HL-60 (cell line): Measurements from ENCODE around the gene MED26.
A peak's percentile ranks its signal among the peaks of the same experiment; 100 is the strongest.

Experiments
- DNase-seq, 2 experiments: peaks; one replicate each; pipeline ENCODE4 v3.0.0-alpha.2; 2010 to 2020; ENCODE audit warnings: low read depth in 1 of 2, low spot score in 1 of 2
- H3K27ac ChIP-seq: fragments of 250-450 bp; sonication (Bioruptor Pico); replicated peaks from 2 replicates; pipeline ENCODE4 v1.5.1; 2020; ENCODE audit warnings: mild to moderate bottlenecking, moderate library complexity
- H3K27me3 ChIP-seq: fragments of 250-450 bp; sonication (Bioruptor Pico); 2 replicates; pipeline ENCODE4 v1.5.1; 2021; ENCODE audit warnings: mild to moderate bottlenecking, moderate library complexity; ENCODE audit not compliant: insufficient read depth, poor library complexity, severe bottlenecking
- H3K4me3 ChIP-seq: replicated peaks from 2 replicates; pipeline ENCODE4 v1.5.1; 2011; ENCODE audit warnings: mild to moderate bottlenecking, control low read depth, low read length; ENCODE audit not compliant: insufficient read depth
- CTCF ChIP-seq: IDR thresholded peaks from one replicate; pipeline ENCODE4 v1.5.1; 2011; ENCODE audit warnings: low read length, control low read depth, inconsistent platforms; ENCODE audit not compliant: insufficient read depth
- GABPA ChIP-seq: IDR thresholded peaks from 2 replicates; pipeline ENCODE4 v1.6.1; 2012; ENCODE audit warnings: low read depth
- POLR2AphosphoS5 ChIP-seq: IDR thresholded peaks from 2 replicates; pipeline ENCODE4 v1.6.1; 2012; ENCODE audit warnings: low read depth
- REST ChIP-seq: IDR thresholded peaks from 2 replicates; pipeline ENCODE4 v1.6.1; 2012; ENCODE audit warnings: low read depth; ENCODE audit not compliant: insufficient replicate concordance
- SPI1 ChIP-seq: IDR thresholded peaks from 2 replicates; pipeline ENCODE4 v1.6.1; 2012; ENCODE audit warnings: low read depth, mild to moderate bottlenecking, borderline replicate concordance

MED26 gene

GRCh38 chr19:16589917-16590316 lies 38.1 kb downstream of the MED26 start:
- Histone ChIP-seq H3K27me3 (no peaks in the 10 kb centered on the region), H3K4me3 (no peak overlapping the region), H3K27ac (no peak overlapping the region)
- TF ChIP-seq CTCF (no peak), SPI1 (no peak), POLR2AphosphoS5 (no peak), GABPA (no peak), REST (no peak)
- peak in 1 of 2 experiments; percentile 20 for DNase-seq

GRCh38 chr19:16588824-16589577 lies 39.0 kb downstream of the MED26 start:
- no peak overlapping the region; the same call in 1 of the 2 replicates for H3K4me3 ChIP-seq
- H3K27ac ChIP-seq, result peak overlapping the region; percentile 66
- TF ChIP-seq POLR2AphosphoS5, result no peak; the same call in 1 of the 2 replicates
- no peak for TF ChIP-seq SPI1
- no peak for TF ChIP-seq GABPA
- no peak for TF ChIP-seq REST
- no peak for TF ChIP-seq CTCF
- DNase-seq, result no peak
- H3K27me3 ChIP-seq, result no peaks in the 10 kb centered on the region

GRCh38 chr19:16587833-16588823 lies 39.9 kb downstream of the MED26 start:
- H3K4me3 ChIP-seq, result peak overlapping the region; percentile 19
- TF ChIP-seq CTCF, result no peak
- TF ChIP-seq SPI1, result peak; percentile 98
- peak; percentile 78 to 89 for DNase-seq
- H3K27me3 ChIP-seq, result no peaks in the 10 kb centered on the region
- peak overlapping the region; percentile 66 for H3K27ac ChIP-seq
